Loucy (cell line): ENCODE results near the gene GRB2.

Experiments
- H2AFZ ChIP-seq: fragments of 200-600 bp; sonication (generic); 2 replicates; pipeline ENCODE4 v1.6.0; 2016; ENCODE audit warnings: antibody characterized with exemption, mild to moderate bottlenecking, low read length, moderate library complexity
- H3F3A ChIP-seq: fragments of 200-600 bp; 2 replicates; pipeline ENCODE4 v1.6.0; 2016; ENCODE audit warnings: antibody characterized with exemption, low read depth, mild to moderate bottlenecking
- H3K27me3 ChIP-seq: fragments of 200-600 bp; sonication (generic); 2 replicates; pipeline ENCODE4 v1.6.1; 2014; ENCODE audit warnings: low read length, mild to moderate bottlenecking; ENCODE audit not compliant: insufficient read depth, poor library complexity, severe bottlenecking
- H3K36me3 ChIP-seq: fragments of 200-600 bp; sonication (generic); 2 replicates; pipeline ENCODE4 v1.6.1; 2016; ENCODE audit warnings: low read length; ENCODE audit not compliant: insufficient read depth
- H3K4me1 ChIP-seq: fragments of 200-600 bp; sonication (generic); 2 replicates; pipeline ENCODE4 v1.5.1; 2014; ENCODE audit warnings: low read length, mild to moderate bottlenecking; ENCODE audit not compliant: insufficient read depth, poor library complexity, severe bottlenecking
- H3K4me2 ChIP-seq: fragments of 200-600 bp; sonication (generic); 2 replicates; pipeline ENCODE4 v1.6.0; 2014; ENCODE audit warnings: antibody characterized with exemption, low read length, low read depth, mild to moderate bottlenecking; ENCODE audit not compliant: poor library complexity, severe bottlenecking
- H3K4me3 ChIP-seq: fragments of 200-600 bp; sonication (generic); 2 replicates; pipeline ENCODE4 v1.5.1; 2014; ENCODE audit warnings: low read length, mild to moderate bottlenecking, mixed read lengths; ENCODE audit not compliant: poor library complexity, severe bottlenecking
- H3K79me2 ChIP-seq: fragments of 200-600 bp; sonication (generic); 2 replicates; pipeline ENCODE4 v1.6.1; 2014; ENCODE audit warnings: low read length; ENCODE audit not compliant: insufficient read depth
- H3K9ac ChIP-seq: fragments of 200-600 bp; sonication (generic); 2 replicates; pipeline ENCODE4 v1.6.0; 2014; ENCODE audit warnings: mild to moderate bottlenecking, low read depth, low read length, moderate library complexity; ENCODE audit not compliant: poor library complexity, severe bottlenecking
- H3K9me2 ChIP-seq: fragments of 200-600 bp; sonication (generic); replicated peaks from 2 replicates; pipeline ENCODE4 v1.6.1; 2016; ENCODE audit warnings: low read depth, low read length, mixed read lengths
- H3K9me3 ChIP-seq: fragments of 200-600 bp; sonication (generic); 2 replicates; pipeline ENCODE4 v1.6.1; 2014; ENCODE audit warnings: mild to moderate bottlenecking, antibody characterized with exemption, low read length, low read depth; ENCODE audit not compliant: insufficient read depth
- H4K20me1 ChIP-seq: fragments of 200-600 bp; sonication (generic); 2 replicates; pipeline ENCODE4 v1.6.0; 2014; ENCODE audit warnings: antibody characterized with exemption, low read length, mild to moderate bottlenecking; ENCODE audit not compliant: insufficient read depth, poor library complexity, severe bottlenecking
- EZH2phosphoT487 ChIP-seq: fragments of 200-600 bp; IDR thresholded peaks from 2 replicates; pipeline ENCODE4 v1.6.1; 2018; ENCODE audit warnings: antibody characterized with exemption, mild to moderate bottlenecking, moderate library complexity, borderline replicate concordance
- TF ChIP-seq, protein P1 (sequence below): fragments of 200-600 bp; sonication (generic); conservative IDR thresholded peaks from 2 replicates; pipeline ENCODE4 v1.5.1; 2014; ENCODE audit warnings: mild to moderate bottlenecking, antibody characterized with exemption, low read length

The GRB2 gene

GRCh38 chr17:75397217-75397616, 8.3 kb downstream of the GRB2 start:
- H3K4me2 ChIP-seq, result peak overlapping the region; percentile 13
- peaks cover 60% of the 10 kb centered on the region for H3K4me1 ChIP-seq
- H3K9me2 ChIP-seq, result no peaks in the 10 kb centered on the region
- TF ChIP-seq, protein P1, sequence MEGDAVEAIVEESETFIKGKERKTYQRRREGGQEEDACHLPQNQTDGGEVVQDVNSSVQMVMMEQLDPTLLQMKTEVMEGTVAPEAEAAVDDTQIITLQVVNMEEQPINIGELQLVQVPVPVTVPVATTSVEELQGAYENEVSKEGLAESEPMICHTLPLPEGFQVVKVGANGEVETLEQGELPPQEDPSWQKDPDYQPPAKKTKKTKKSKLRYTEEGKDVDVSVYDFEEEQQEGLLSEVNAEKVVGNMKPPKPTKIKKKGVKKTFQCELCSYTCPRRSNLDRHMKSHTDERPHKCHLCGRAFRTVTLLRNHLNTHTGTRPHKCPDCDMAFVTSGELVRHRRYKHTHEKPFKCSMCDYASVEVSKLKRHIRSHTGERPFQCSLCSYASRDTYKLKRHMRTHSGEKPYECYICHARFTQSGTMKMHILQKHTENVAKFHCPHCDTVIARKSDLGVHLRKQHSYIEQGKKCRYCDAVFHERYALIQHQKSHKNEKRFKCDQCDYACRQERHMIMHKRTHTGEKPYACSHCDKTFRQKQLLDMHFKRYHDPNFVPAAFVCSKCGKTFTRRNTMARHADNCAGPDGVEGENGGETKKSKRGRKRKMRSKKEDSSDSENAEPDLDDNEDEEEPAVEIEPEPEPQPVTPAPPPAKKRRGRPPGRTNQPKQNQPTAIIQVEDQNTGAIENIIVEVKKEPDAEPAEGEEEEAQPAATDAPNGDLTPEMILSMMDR, result no peak
- peaks cover 7% of the 10 kb centered on the region; the same call in 1 of the 2 replicates for H3K36me3 ChIP-seq
- H4K20me1 ChIP-seq, result peaks cover 80% of the 10 kb centered on the region
- H3K79me2 ChIP-seq, result peaks cover 99% of the 10 kb centered on the region
- no peaks in the 10 kb centered on the region for H3K9me3 ChIP-seq
- no peaks in the 10 kb centered on the region for H3K27me3 ChIP-seq
- H3K9ac ChIP-seq, result no peak overlapping the region
- H3F3A ChIP-seq, result no peaks in the 10 kb centered on the region
- no peak overlapping the region for H3K4me3 ChIP-seq
- no peak overlapping the region for H2AFZ ChIP-seq

DNA sequence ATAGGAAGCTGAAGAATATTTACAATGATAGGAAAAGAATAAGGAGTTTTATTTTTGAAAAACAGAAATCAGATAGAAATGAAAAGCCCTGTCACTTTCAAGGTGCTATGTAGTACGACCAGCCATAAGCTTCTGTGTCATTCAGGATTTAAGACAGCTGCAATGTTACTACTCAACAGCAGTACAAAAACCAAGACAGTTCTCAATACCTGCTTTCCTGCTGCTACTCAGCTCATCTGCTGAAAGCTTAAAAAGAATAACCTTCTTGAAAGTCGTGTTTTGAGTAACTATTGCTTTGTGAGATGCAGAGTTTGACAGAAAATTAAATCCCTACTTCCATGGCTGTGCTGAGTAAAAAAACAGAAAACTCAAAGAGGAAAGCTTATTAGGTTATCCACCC, 8.7 kb downstream of the GRB2 start:
- H3K4me2 ChIP-seq, result peak overlapping the region; percentile 13
- H3F3A ChIP-seq, result no peaks in the 10 kb centered on the region
- H3K9me3 ChIP-seq, result no peaks in the 10 kb centered on the region
- H3K27me3 ChIP-seq, result no peaks in the 10 kb centered on the region
- H3K9ac ChIP-seq, result peak overlapping the region; percentile 48
- TF ChIP-seq, protein P1, result no peak
- TF ChIP-seq EZH2phosphoT487, result no peak
- no peak overlapping the region for H2AFZ ChIP-seq
- H4K20me1 ChIP-seq, result peaks cover 79% of the 10 kb centered on the region
- H3K4me1 ChIP-seq, result peaks cover 57% of the 10 kb centered on the region
- no peak overlapping the region for H3K4me3 ChIP-seq
- no peaks in the 10 kb centered on the region for H3K9me2 ChIP-seq
- peaks cover 99% of the 10 kb centered on the region for H3K79me2 ChIP-seq
- peaks cover 12% of the 10 kb centered on the region; the same call in 1 of the 2 replicates for H3K36me3 ChIP-seq

GRCh38 chr17:75396025-75396424, 9.5 kb downstream of the GRB2 start:
- Histone ChIP-seq H3K27me3 (no peaks in the 10 kb centered on the region), H3K4me1 (peaks cover 52% of the 10 kb centered on the region), H3K4me2 (peak overlapping the region; percentile 13), H3K79me2 (peaks cover 99% of the 10 kb centered on the region), H4K20me1 (peaks cover 76% of the 10 kb centered on the region), H3K9me3 (no peaks in the 10 kb centered on the region), H3K36me3 (peaks cover 17% of the 10 kb centered on the region), H3F3A (no peaks in the 10 kb centered on the region), H2AFZ (no peak overlapping the region), H3K9ac (peak overlapping the region; percentile 73), H3K9me2 (no peaks in the 10 kb centered on the region), H3K4me3 (no peak overlapping the region)
- TF ChIP-seq, protein P1, result no peak
- no peak for TF ChIP-seq EZH2phosphoT487
